ENCODE results near the gene RBM19.

The RBM19 gene

GRCh38 chr12:113823816-113824215 is 142.3 kb downstream of the RBM19 start:
- Histone ChIP-seq H3K27ac (ENCODE audit: low read depth, low read length) (no peak overlapping the region), H3K27me3 (ENCODE audit: insufficient read depth, low read length) (no peaks in the 10 kb centered on the region), H3K9ac (ENCODE audit: low read depth, low read length) (no peak overlapping the region), H3K36me3 (ENCODE audit: insufficient read depth, low read length) (no peaks in the 10 kb centered on the region), H3K4me1 (ENCODE audit: insufficient read depth, low read length) (peaks cover 9% of the 10 kb centered on the region; the same call in 1 of the 2 replicates), H3K9me3 (ENCODE audit: insufficient read depth, low read depth, low read length) (no peaks in the 10 kb centered on the region), H3K4me3 (ENCODE audit: low read length) (no peak overlapping the region)
- WGBS, result 79% methylated on average over 5 of the region's 5 CpGs

DNA sequence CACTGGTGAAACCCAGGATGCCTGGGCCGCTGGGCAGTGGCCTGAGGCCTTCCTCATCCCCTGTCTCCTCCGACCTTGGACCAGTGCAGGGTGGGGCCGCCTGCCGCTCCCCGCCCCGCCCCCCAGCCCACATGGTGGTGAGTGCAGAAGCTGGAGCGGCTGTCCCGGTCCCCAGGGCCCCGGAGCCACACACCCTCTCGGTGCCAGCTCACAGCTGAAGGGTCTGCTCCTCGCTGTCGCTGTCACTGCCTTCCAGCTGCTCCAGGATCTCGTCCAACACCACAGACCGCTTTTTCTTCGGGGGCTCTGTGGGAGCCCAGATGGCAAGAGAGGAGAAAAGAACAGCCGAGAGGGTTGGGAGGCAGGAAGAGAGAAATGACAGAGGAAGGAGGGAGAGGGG is 143.1 kb downstream of the RBM19 start:
- 90% methylated on average over 16 of the region's 16 CpGs for WGBS
- Histone ChIP-seq H3K4me1 (ENCODE audit: insufficient read depth, low read length) (peaks cover 9% of the 10 kb centered on the region; the same call in 1 of the 2 replicates), H3K27me3 (ENCODE audit: insufficient read depth, low read length) (no peaks in the 10 kb centered on the region), H3K27ac (ENCODE audit: low read depth, low read length) (no peak overlapping the region), H3K4me3 (ENCODE audit: low read length) (no peak overlapping the region), H3K9ac (ENCODE audit: low read depth, low read length) (no peak overlapping the region), H3K9me3 (ENCODE audit: insufficient read depth, low read depth, low read length) (no peaks in the 10 kb centered on the region), H3K36me3 (ENCODE audit: insufficient read depth, low read length) (no peaks in the 10 kb centered on the region)

- H3K4me3 ChIP-seq (ENCODE audit: low read length), result no peak overlapping the region
- WGBS, result 96% methylated on average over 8 of the region's 8 CpGs
- peaks cover 9% of the 10 kb centered on the region; the same call in 1 of the 2 replicates for H3K4me1 ChIP-seq (ENCODE audit: insufficient read depth, low read length)
- H3K36me3 ChIP-seq (ENCODE audit: insufficient read depth, low read length), result no peaks in the 10 kb centered on the region
- H3K9ac ChIP-seq (ENCODE audit: low read depth, low read length), result no peak overlapping the region
- no peak overlapping the region for H3K27ac ChIP-seq (ENCODE audit: low read depth, low read length)
- no peaks in the 10 kb centered on the region for H3K9me3 ChIP-seq (ENCODE audit: insufficient read depth, low read depth, low read length)
- no peaks in the 10 kb centered on the region for H3K27me3 ChIP-seq (ENCODE audit: insufficient read depth, low read length)
Observed at GRCh38 chr12:113820842-113821241, 145.3 kb downstream of the RBM19 start.

GRCh38 chr12:113820309-113820708 is 145.8 kb downstream of the RBM19 start:
- no peaks in the 10 kb centered on the region for H3K27me3 ChIP-seq (ENCODE audit: insufficient read depth, low read length)
- H3K36me3 ChIP-seq (ENCODE audit: insufficient read depth, low read length), result no peaks in the 10 kb centered on the region
- no peaks in the 10 kb centered on the region for H3K9me3 ChIP-seq (ENCODE audit: insufficient read depth, low read depth, low read length)
- 91% methylated on average over 15 of the region's 15 CpGs for WGBS
- no peak overlapping the region for H3K4me3 ChIP-seq (ENCODE audit: low read length)
- peaks cover 9% of the 10 kb centered on the region; the same call in 1 of the 2 replicates for H3K4me1 ChIP-seq (ENCODE audit: insufficient read depth, low read length)
- H3K27ac ChIP-seq (ENCODE audit: low read depth, low read length), result no peak overlapping the region
- no peak overlapping the region for H3K9ac ChIP-seq (ENCODE audit: low read depth, low read length)

- WGBS, result 49% methylated on average over 10 of the region's 10 CpGs
- Histone ChIP-seq H3K9ac (ENCODE audit: low read depth, low read length) (no peak overlapping the region), H3K27ac (ENCODE audit: low read depth, low read length) (no peak overlapping the region), H3K36me3 (ENCODE audit: insufficient read depth, low read length) (no peaks in the 10 kb centered on the region), H3K4me3 (ENCODE audit: low read length) (no peak overlapping the region), H3K9me3 (ENCODE audit: insufficient read depth, low read depth, low read length) (no peaks in the 10 kb centered on the region), H3K4me1 (ENCODE audit: insufficient read depth, low read length) (peaks cover 9% of the 10 kb centered on the region; the same call in 1 of the 2 replicates), H3K27me3 (ENCODE audit: insufficient read depth, low read length) (no peaks in the 10 kb centered on the region)
Observed at GRCh38 chr12:113819495-113819894, 146.6 kb downstream of the RBM19 start.

DNA sequence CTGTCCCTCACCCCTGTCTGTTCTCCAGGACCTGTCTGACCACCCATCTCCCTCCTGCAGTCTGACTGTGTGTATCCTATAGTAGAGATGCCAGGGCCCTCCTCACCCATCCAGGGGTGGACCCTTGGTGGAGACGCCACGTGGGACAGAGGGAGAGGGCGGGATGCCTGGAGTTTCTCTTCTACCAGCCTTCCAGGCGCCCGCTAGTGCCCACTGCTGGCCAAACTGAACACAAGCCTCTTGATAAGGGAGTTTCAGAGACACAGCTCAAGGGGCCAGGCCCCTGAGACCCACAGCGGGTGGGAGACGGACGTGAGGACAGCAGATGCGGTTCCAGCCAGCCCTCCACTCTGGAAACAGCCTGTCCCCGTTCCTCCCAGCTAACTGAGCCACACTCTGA is 147.3 kb downstream of the RBM19 start:
- H3K9ac ChIP-seq (ENCODE audit: low read depth, low read length), result no peak overlapping the region
- no peaks in the 10 kb centered on the region for H3K36me3 ChIP-seq (ENCODE audit: insufficient read depth, low read length)
- 59% methylated on average over 10 of the region's 10 CpGs for WGBS
- H3K27me3 ChIP-seq (ENCODE audit: insufficient read depth, low read length), result no peaks in the 10 kb centered on the region
- H3K4me3 ChIP-seq (ENCODE audit: low read length), result no peak overlapping the region
- no peaks in the 10 kb centered on the region for H3K9me3 ChIP-seq (ENCODE audit: insufficient read depth, low read depth, low read length)
- no peak overlapping the region for H3K27ac ChIP-seq (ENCODE audit: low read depth, low read length)
- H3K4me1 ChIP-seq (ENCODE audit: insufficient read depth, low read length), result peaks cover 9% of the 10 kb centered on the region; the same call in 1 of the 2 replicates

DNA sequence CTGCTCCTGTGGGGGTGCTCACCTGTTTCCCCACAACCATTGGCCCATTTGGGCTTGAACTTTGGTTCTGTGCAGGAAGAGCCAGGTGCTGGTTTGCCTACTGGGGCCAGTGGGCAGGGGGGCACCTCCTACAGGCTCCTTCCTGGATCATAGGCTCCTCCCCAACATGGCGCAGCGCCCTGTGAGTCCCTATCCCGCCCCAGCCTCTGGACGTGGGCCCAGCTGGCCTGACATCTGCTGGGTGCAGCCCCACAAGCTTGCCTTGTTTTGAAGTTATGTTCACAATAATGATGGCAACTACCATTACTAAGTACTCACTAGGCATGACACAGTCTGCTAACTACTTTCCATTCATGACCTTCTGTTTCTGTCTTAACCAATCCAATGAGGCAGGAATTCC is 147.8 kb downstream of the RBM19 start:
- Histone ChIP-seq H3K9me3 (ENCODE audit: insufficient read depth, low read depth, low read length) (no peaks in the 10 kb centered on the region), H3K4me3 (ENCODE audit: low read length) (no peak overlapping the region), H3K36me3 (ENCODE audit: insufficient read depth, low read length) (no peaks in the 10 kb centered on the region), H3K27me3 (ENCODE audit: insufficient read depth, low read length) (no peaks in the 10 kb centered on the region), H3K4me1 (ENCODE audit: insufficient read depth, low read length) (peaks cover 9% of the 10 kb centered on the region; the same call in 1 of the 2 replicates), H3K27ac (ENCODE audit: low read depth, low read length) (no peak overlapping the region), H3K9ac (ENCODE audit: low read depth, low read length) (no peak overlapping the region)
- WGBS, result 95% methylated on average over 4 of the region's 4 CpGs

GRCh38 chr12:113816866-113817265 is 149.3 kb downstream of the RBM19 start:
- H3K27me3 ChIP-seq (ENCODE audit: insufficient read depth, low read length), result no peaks in the 10 kb centered on the region
- H3K9ac ChIP-seq (ENCODE audit: low read depth, low read length), result no peak overlapping the region
- no peaks in the 10 kb centered on the region for H3K36me3 ChIP-seq (ENCODE audit: insufficient read depth, low read length)
- 81% methylated on average over 16 of the region's 16 CpGs for WGBS
- no peak overlapping the region for H3K4me3 ChIP-seq (ENCODE audit: low read length)
- peaks cover 9% of the 10 kb centered on the region; the same call in 1 of the 2 replicates for H3K4me1 ChIP-seq (ENCODE audit: insufficient read depth, low read length)
- no peaks in the 10 kb centered on the region for H3K9me3 ChIP-seq (ENCODE audit: insufficient read depth, low read depth, low read length)
- H3K27ac ChIP-seq (ENCODE audit: low read depth, low read length), result no peak overlapping the region

DNA sequence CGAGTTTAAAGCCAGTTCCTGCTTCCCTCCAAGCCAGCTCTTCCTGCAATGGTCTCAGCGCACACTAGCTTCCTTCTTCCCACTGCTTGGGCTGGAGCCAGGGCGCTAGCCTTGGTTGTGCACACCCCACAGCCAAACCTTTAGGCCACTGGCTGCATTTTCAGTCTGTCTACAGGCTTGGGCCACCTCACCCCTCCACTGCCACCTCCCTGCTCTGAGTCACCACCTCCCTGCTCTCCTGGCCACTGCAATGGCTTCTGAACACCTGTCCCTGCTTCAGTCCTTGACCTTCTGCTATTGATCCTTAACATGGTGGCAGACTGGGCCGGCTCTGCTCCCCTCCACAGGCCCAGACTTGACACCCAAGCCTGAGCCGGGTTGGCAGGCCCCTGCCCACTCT is 151.1 kb downstream of the RBM19 start:
- 95% methylated on average over 5 of the region's 5 CpGs for WGBS
- Histone ChIP-seq H3K9me3 (ENCODE audit: insufficient read depth, low read depth, low read length) (no peaks in the 10 kb centered on the region), H3K27ac (ENCODE audit: low read depth, low read length) (no peak overlapping the region), H3K4me1 (ENCODE audit: insufficient read depth, low read length) (peaks cover 4% of the 10 kb centered on the region; the same call in 1 of the 2 replicates), H3K9ac (ENCODE audit: low read depth, low read length) (no peak overlapping the region), H3K36me3 (ENCODE audit: insufficient read depth, low read length) (no peaks in the 10 kb centered on the region), H3K27me3 (ENCODE audit: insufficient read depth, low read length) (no peaks in the 10 kb centered on the region), H3K4me3 (ENCODE audit: low read length) (no peak overlapping the region)

GRCh38 chr12:113813229-113813541 is 152.9 kb downstream of the RBM19 start:
- Histone ChIP-seq H3K27me3 (ENCODE audit: insufficient read depth, low read length) (no peaks in the 10 kb centered on the region), H3K9ac (ENCODE audit: low read depth, low read length) (no peak overlapping the region), H3K4me1 (ENCODE audit: insufficient read depth, low read length) (no peaks in the 10 kb centered on the region), H3K4me3 (ENCODE audit: low read length) (no peak overlapping the region), H3K27ac (ENCODE audit: low read depth, low read length) (no peak overlapping the region), H3K9me3 (ENCODE audit: insufficient read depth, low read depth, low read length) (no peaks in the 10 kb centered on the region), H3K36me3 (ENCODE audit: insufficient read depth, low read length) (no peaks in the 10 kb centered on the region)
- 93% methylated on average over 6 of the region's 6 CpGs for WGBS

GRCh38 chr12:113812411-113813228 is 153.5 kb downstream of the RBM19 start:
- Histone ChIP-seq H3K27ac (ENCODE audit: low read depth, low read length) (no peak overlapping the region), H3K27me3 (ENCODE audit: insufficient read depth, low read length) (no peaks in the 10 kb centered on the region), H3K9ac (ENCODE audit: low read depth, low read length) (no peak overlapping the region), H3K36me3 (ENCODE audit: insufficient read depth, low read length) (no peaks in the 10 kb centered on the region), H3K4me1 (ENCODE audit: insufficient read depth, low read length) (no peaks in the 10 kb centered on the region), H3K9me3 (ENCODE audit: insufficient read depth, low read depth, low read length) (no peaks in the 10 kb centered on the region), H3K4me3 (ENCODE audit: low read length) (no peak overlapping the region)
- WGBS, result 93% methylated on average over 16 of the region's 16 CpGs
